ENCODE results near the gene TMEM270.
"Not testable (repeated sequence)": the region's sequence is repeated elsewhere in the genome, so short reads cannot be mapped to it uniquely, and the experiment has no call there.

TMEM270 gene

GRCh38 chr7:73860859-73861258, at the start of gene TMEM270:
Gene TMEM270, plus strand, starts transcription at chr7:73861159. Its CDS starts 36 bp downstream, at chr7:73861195.
- H3K4me3 Mint-ChIP-seq: no peak within 1 kb of the TSS
- H3K27me3 Mint-ChIP-seq: peaks cover 21% of the 10 kb centered on the region
- DNase-seq (no peak), ATAC-seq (no peak)
- no peaks in the 10 kb centered on the region for H3K9me3 Mint-ChIP-seq
- no peak within 1 kb of the TSS for H3K27ac Mint-ChIP-seq
- peaks cover 6% of the 10 kb centered on the region for H3K4me1 Mint-ChIP-seq

- H3K4me3 Mint-ChIP-seq: no peak overlapping the region
- peak; percentile 35 to 52 for DNase-seq
- no peaks in the 10 kb centered on the region for H3K9me3 Mint-ChIP-seq
- peaks cover 6% of the 10 kb centered on the region for H3K27me3 Mint-ChIP-seq
- H3K4me1 Mint-ChIP-seq: no peaks in the 10 kb centered on the region
- ATAC-seq: peak; percentile 83
- H3K27ac Mint-ChIP-seq: no peak overlapping the region
These were observed 49.2 kb upstream of the TMEM270 start for GRCh38 chr7:73811760-73812168.

- ATAC-seq (no peak), DNase-seq (no peak)
- Mint-ChIP-seq H3K9me3 (no peaks in the 10 kb centered on the region), H3K4me3 (no peak overlapping the region), H3K27me3 (peaks cover 6% of the 10 kb centered on the region), H3K4me1 (no peaks in the 10 kb centered on the region), H3K27ac (no peak overlapping the region)
These were observed 48.0 kb upstream of the TMEM270 start for GRCh38 chr7:73812996-73813395.

GRCh38 chr7:73815436-73815835, 45.5 kb upstream of the TMEM270 start:
- no peaks in the 10 kb centered on the region for H3K9me3 Mint-ChIP-seq
- H3K27me3 Mint-ChIP-seq: no peaks in the 10 kb centered on the region
- H3K27ac Mint-ChIP-seq: no peak overlapping the region
- H3K4me3 Mint-ChIP-seq: no peak overlapping the region
- DNase-seq (no peak), ATAC-seq (no peak)
- no peaks in the 10 kb centered on the region for H3K4me1 Mint-ChIP-seq

GRCh38 chr7:73817121-73817520, 43.8 kb upstream of the TMEM270 start:
- DNase-seq (no peak), ATAC-seq (no peak)
- Mint-ChIP-seq H3K27ac (no peak overlapping the region), H3K9me3 (no peaks in the 10 kb centered on the region), H3K4me1 (no peaks in the 10 kb centered on the region), H3K27me3 (no peaks in the 10 kb centered on the region), H3K4me3 (no peak overlapping the region)

GRCh38 chr7:73820013-73820412, 40.9 kb upstream of the TMEM270 start:
- no peaks in the 10 kb centered on the region for H3K9me3 Mint-ChIP-seq
- DNase-seq: no peak
- no peaks in the 10 kb centered on the region for H3K27me3 Mint-ChIP-seq
- H3K4me3 Mint-ChIP-seq: no peak overlapping the region
- H3K4me1 Mint-ChIP-seq: no peaks in the 10 kb centered on the region
- ATAC-seq: no peak
- H3K27ac Mint-ChIP-seq: no peak overlapping the region

GRCh38 chr7:73821597-73822285, 39.2 kb upstream of the TMEM270 start:
- not testable (repeated sequence) for DNase-seq, ATAC-seq, H3K9me3 Mint-ChIP-seq, H3K4me1 Mint-ChIP-seq, H3K4me3 Mint-ChIP-seq, H3K27me3 Mint-ChIP-seq, H3K27ac Mint-ChIP-seq

GRCh38 chr7:73822319-73823173, 38.4 kb upstream of the TMEM270 start:
- Mint-ChIP-seq H3K27me3 (peaks cover 18% of the 10 kb centered on the region), H3K27ac (no peak overlapping the region), H3K4me1 (peaks cover 11% of the 10 kb centered on the region), H3K9me3 (no peaks in the 10 kb centered on the region), H3K4me3 (no peak overlapping the region)
- no peak for ATAC-seq
- DNase-seq: no peak

GRCh38 chr7:73823257-73823656, 37.7 kb upstream of the TMEM270 start:
- no peak overlapping the region for H3K4me3 Mint-ChIP-seq
- H3K27ac Mint-ChIP-seq: no peak overlapping the region
- H3K4me1 Mint-ChIP-seq: peaks cover 18% of the 10 kb centered on the region

GRCh38 chr7:73823873-73824592, 36.9 kb upstream of the TMEM270 start:
- no peak overlapping the region for H3K4me3 Mint-ChIP-seq
- peaks cover 28% of the 10 kb centered on the region for H3K27me3 Mint-ChIP-seq
- peaks cover 26% of the 10 kb centered on the region for H3K4me1 Mint-ChIP-seq
- DNase-seq (no peak), ATAC-seq (no peak)
- H3K9me3 Mint-ChIP-seq: no peaks in the 10 kb centered on the region
- no peak overlapping the region for H3K27ac Mint-ChIP-seq

More at GRCh38 chr7:73823257-73823656, 37.7 kb upstream of the TMEM270 start:
- ATAC-seq: no peak
- Mint-ChIP-seq H3K9me3 (no peaks in the 10 kb centered on the region), H3K27me3 (peaks cover 23% of the 10 kb centered on the region)
- DNase-seq: no peak

GRCh38 chr7:73824986-73825385, 36.0 kb upstream of the TMEM270 start:
- DNase-seq (no peak), ATAC-seq (no peak)
- Mint-ChIP-seq H3K27me3 (peaks cover 38% of the 10 kb centered on the region), H3K4me3 (no peak overlapping the region), H3K4me1 (peaks cover 33% of the 10 kb centered on the region), H3K9me3 (no peaks in the 10 kb centered on the region), H3K27ac (no peak overlapping the region)

GRCh38 chr7:73827567-73828106, 33.3 kb upstream of the TMEM270 start:
- H3K9me3 Mint-ChIP-seq: no peaks in the 10 kb centered on the region
- peaks cover 33% of the 10 kb centered on the region for H3K4me1 Mint-ChIP-seq
- H3K27me3 Mint-ChIP-seq: peaks cover 41% of the 10 kb centered on the region
- H3K27ac Mint-ChIP-seq: peak overlapping the region in 1 of 2 donors; percentile 45
- ATAC-seq (peak; percentile 29), DNase-seq (no peak)
- H3K4me3 Mint-ChIP-seq: peak overlapping the region in 1 of 2 donors; percentile 29

GRCh38 chr7:73828107-73828803, 32.7 kb upstream of the TMEM270 start:
- Mint-ChIP-seq H3K27me3 (peaks cover 41% of the 10 kb centered on the region), H3K9me3 (no peaks in the 10 kb centered on the region), H3K27ac (peak overlapping the region in 1 of 2 donors; percentile 47), H3K4me1 (peaks cover 33% of the 10 kb centered on the region), H3K4me3 (peak overlapping the region; percentile 30 to 44)
- DNase-seq (peak in 1 of 2 donors; percentile 33), ATAC-seq (peak; percentile 87)

- ATAC-seq (no peak), DNase-seq (no peak)
- Mint-ChIP-seq H3K27ac (no peak overlapping the region), H3K27me3 (peaks cover 41% of the 10 kb centered on the region), H3K4me1 (peaks cover 33% of the 10 kb centered on the region), H3K4me3 (no peak overlapping the region), H3K9me3 (no peaks in the 10 kb centered on the region)
These were observed 32.0 kb upstream of the TMEM270 start for GRCh38 chr7:73828972-73829371.

GRCh38 chr7:73829505-73829904, 31.5 kb upstream of the TMEM270 start:
- no peak overlapping the region for H3K27ac Mint-ChIP-seq
- no peaks in the 10 kb centered on the region for H3K9me3 Mint-ChIP-seq
- no peak for ATAC-seq
- no peak for DNase-seq
- peaks cover 41% of the 10 kb centered on the region for H3K27me3 Mint-ChIP-seq
- H3K4me3 Mint-ChIP-seq: no peak overlapping the region
- peaks cover 33% of the 10 kb centered on the region for H3K4me1 Mint-ChIP-seq

All from stimulated activated naive CD8-positive, alpha-beta T cell treated with anti-CD3 and anti-CD28 coated beads, Interleukin-15, amount 100 ng/mL, for 72 hours (primary cell).